ENCODE data around the gene UNC93A.
"Not testable (repeated sequence)": the region's sequence is repeated elsewhere in the genome, so short reads cannot be mapped to it uniquely, and the experiment has no call there.

Gene UNC93A

GRCh38 chr6:167309355-167310192, 18.5 kb downstream of the UNC93A start:
- DNase-seq (ENCODE audit: low spot score) = not testable (repeated sequence)

- no peak for DNase-seq (ENCODE audit: low spot score)
Observed at GRCh38 chr6:167311286-167311685, 20.2 kb downstream of the UNC93A start.

GRCh38 chr6:167311691-167312090, 20.6 kb downstream of the UNC93A start:
- DNase-seq (ENCODE audit: low spot score) = not testable (repeated sequence)

GRCh38 chr6:167314180-167314821, 23.2 kb downstream of the UNC93A start:
- no peak for DNase-seq (ENCODE audit: low spot score)

- no peak for DNase-seq (ENCODE audit: low spot score)
Observed at GRCh38 chr6:167317172-167317571, 26.1 kb downstream of the UNC93A start.

- DNase-seq (ENCODE audit: low spot score) = not testable (repeated sequence)
Observed at GRCh38 chr6:167318354-167318753, 27.2 kb downstream of the UNC93A start.

- DNase-seq (ENCODE audit: low spot score) = not testable (repeated sequence)
Observed at GRCh38 chr6:167318856-167319255, 27.7 kb downstream of the UNC93A start.

GRCh38 chr6:167319856-167320753, 29.0 kb downstream of the UNC93A start:
- DNase-seq (ENCODE audit: low spot score) = not testable (repeated sequence)

- not testable (repeated sequence) for DNase-seq (ENCODE audit: low spot score)
Observed at GRCh38 chr6:167320754-167321056, 29.6 kb downstream of the UNC93A start.

GRCh38 chr6:167321185-167321584, 30.1 kb downstream of the UNC93A start:
- not testable (repeated sequence) for DNase-seq (ENCODE audit: low spot score)

GRCh38 chr6:167323111-167323510, 32.0 kb downstream of the UNC93A start:
- peak; percentile 9 for DNase-seq (ENCODE audit: low spot score)

- peak; percentile 15 for DNase-seq (ENCODE audit: low spot score)
Observed at GRCh38 chr6:167324111-167324510, 33.0 kb downstream of the UNC93A start.

- peak; percentile 11 for DNase-seq (ENCODE audit: low spot score)
Observed at GRCh38 chr6:167325766-167326165, 34.7 kb downstream of the UNC93A start.

GRCh38 chr6:167327391-167327790, 36.3 kb downstream of the UNC93A start:
- no peak for DNase-seq (ENCODE audit: low spot score)

GRCh38 chr6:167328086-167328485, 37.0 kb downstream of the UNC93A start:
- DNase-seq (ENCODE audit: low spot score) = peak; percentile 11

- no peak for DNase-seq (ENCODE audit: low spot score)
Observed at GRCh38 chr6:167329014-167329413, 37.9 kb downstream of the UNC93A start.

GRCh38 chr6:167330750-167331149, 39.6 kb downstream of the UNC93A start:
- DNase-seq (ENCODE audit: low spot score) = no peak

- DNase-seq (ENCODE audit: low spot score) = no peak
Observed at GRCh38 chr6:167331565-167331964, 40.5 kb downstream of the UNC93A start.

- no peak for DNase-seq (ENCODE audit: low spot score)
Observed at GRCh38 chr6:167336844-167337630, 45.9 kb downstream of the UNC93A start.

- no peak for DNase-seq (ENCODE audit: low spot score)
Observed at GRCh38 chr6:167337675-167338449, 46.7 kb downstream of the UNC93A start.

Measured in left forelimb (tissue), 1 donor.